GM21723 (cell line): ENCODE results near the gene CCM2.

ENCODE experiments used
- ATAC-seq: cut with Tn5 transposase; IDR thresholded peaks from one replicate; pipeline ENCODE4 v1.9.1; 2021; ENCODE audit warnings: mild to moderate bottlenecking, moderate library complexity; ENCODE audit not compliant: unreplicated experiment

CCM2 gene

GRCh38 chr7:45078125-45078681, 78.2 kb downstream of the CCM2 start:
- ATAC-seq: no peak

- ATAC-seq: no peak
Measured at GRCh38 chr7:45080265-45080957, 80.4 kb downstream of the CCM2 start.

- no peak for ATAC-seq
Measured at GRCh38 chr7:45080958-45081669, 81.1 kb downstream of the CCM2 start.

- no peak for ATAC-seq
Measured at GRCh38 chr7:45081670-45081974, 81.6 kb downstream of the CCM2 start.

GRCh38 chr7:45082031-45082830, 82.2 kb downstream of the CCM2 start:
- no peak for ATAC-seq

GRCh38 chr7:45082831-45083331, 82.9 kb downstream of the CCM2 start:
- no peak for ATAC-seq

- no peak for ATAC-seq
Measured at GRCh38 chr7:45084336-45084735, 84.3 kb downstream of the CCM2 start.

GRCh38 chr7:45084901-45085618, 85.1 kb downstream of the CCM2 start:
- no peak for ATAC-seq

- no peak for ATAC-seq
Measured at GRCh38 chr7:45085619-45086200, 85.7 kb downstream of the CCM2 start.

- ATAC-seq: no peak
Measured at GRCh38 chr7:45086331-45087065, 86.5 kb downstream of the CCM2 start.

GRCh38 chr7:45087301-45088145, 87.5 kb downstream of the CCM2 start:
- no peak for ATAC-seq

- no peak for ATAC-seq
Measured at GRCh38 chr7:45088146-45088701, 88.2 kb downstream of the CCM2 start.

GRCh38 chr7:45088821-45089340, 88.9 kb downstream of the CCM2 start, which contains the start of gene NACAD:
TSS of gene NACAD (minus strand) at chr7:45088969. CDS start at chr7:45088894, 75 bp downstream.
- ATAC-seq: no peak

- ATAC-seq: no peak
Measured at GRCh38 chr7:45089341-45089891, 89.4 kb downstream of the CCM2 start.

GRCh38 chr7:45092100-45092930, 92.3 kb downstream of the CCM2 start:
- ATAC-seq: no peak

GRCh38 chr7:45092931-45093235, 92.9 kb downstream of the CCM2 start:
- ATAC-seq: no peak
